PC-9 (cell line): ENCODE measurements around the gene PKP2.

Experiments used
- EZH2 ChIP-seq: fragments of 200-600 bp; sonication (generic); IDR thresholded peaks from 2 replicates; pipeline ENCODE4 v1.8.0; 2017; ENCODE audit warnings: antibody characterized with exemption, low read depth
- TF ChIP-seq, protein P1 (sequence below): fragments of 200-600 bp; sonication (generic); conservative IDR thresholded peaks from 2 replicates; pipeline ENCODE4 v1.6.1; 2017; ENCODE audit warnings: mixed run types, antibody characterized with exemption, mild to moderate bottlenecking, moderate library complexity

DNA sequence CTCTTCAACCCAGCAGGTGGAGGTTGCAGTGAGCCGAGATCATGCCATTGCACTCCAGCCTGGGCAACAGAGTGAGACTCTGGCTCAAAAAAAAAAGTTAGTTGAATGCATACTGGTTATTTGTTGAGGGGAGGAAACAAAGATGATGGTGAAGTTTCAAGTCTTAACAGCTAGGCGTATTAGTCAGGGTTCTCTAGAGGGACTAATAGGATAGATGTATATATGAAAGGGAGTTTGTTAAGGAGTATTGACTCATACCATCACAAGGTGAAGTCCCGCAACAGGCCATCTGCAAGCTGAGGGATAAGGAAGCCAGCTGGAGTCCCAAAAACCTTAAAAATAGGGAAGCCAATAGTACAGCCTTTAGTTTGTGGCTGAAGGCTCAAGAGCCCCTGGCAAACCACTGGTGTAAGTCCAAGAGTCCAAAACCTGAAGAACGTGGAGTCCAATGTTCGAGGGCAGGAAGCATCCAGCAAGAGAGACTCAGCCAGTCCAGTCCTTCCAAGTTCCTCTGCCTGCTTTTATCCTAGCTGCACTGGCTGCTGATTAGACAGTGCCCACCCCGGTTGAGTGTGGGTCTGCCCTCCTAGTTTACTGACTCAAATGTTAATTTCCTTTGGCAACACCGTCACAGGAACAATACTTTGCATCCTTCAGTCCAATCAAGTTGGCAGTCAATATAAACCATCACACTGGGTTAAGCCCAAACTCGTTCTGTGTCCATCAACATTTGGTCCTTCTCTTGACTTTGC lies 26.1 kb upstream of the PKP2 start:
- TF ChIP-seq, protein P1, sequence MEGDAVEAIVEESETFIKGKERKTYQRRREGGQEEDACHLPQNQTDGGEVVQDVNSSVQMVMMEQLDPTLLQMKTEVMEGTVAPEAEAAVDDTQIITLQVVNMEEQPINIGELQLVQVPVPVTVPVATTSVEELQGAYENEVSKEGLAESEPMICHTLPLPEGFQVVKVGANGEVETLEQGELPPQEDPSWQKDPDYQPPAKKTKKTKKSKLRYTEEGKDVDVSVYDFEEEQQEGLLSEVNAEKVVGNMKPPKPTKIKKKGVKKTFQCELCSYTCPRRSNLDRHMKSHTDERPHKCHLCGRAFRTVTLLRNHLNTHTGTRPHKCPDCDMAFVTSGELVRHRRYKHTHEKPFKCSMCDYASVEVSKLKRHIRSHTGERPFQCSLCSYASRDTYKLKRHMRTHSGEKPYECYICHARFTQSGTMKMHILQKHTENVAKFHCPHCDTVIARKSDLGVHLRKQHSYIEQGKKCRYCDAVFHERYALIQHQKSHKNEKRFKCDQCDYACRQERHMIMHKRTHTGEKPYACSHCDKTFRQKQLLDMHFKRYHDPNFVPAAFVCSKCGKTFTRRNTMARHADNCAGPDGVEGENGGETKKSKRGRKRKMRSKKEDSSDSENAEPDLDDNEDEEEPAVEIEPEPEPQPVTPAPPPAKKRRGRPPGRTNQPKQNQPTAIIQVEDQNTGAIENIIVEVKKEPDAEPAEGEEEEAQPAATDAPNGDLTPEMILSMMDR = no peak
- no peak for TF ChIP-seq EZH2
